GM21390 (cell line): ENCODE measurements around the gene MAP2K4.

ENCODE experiments used
- ATAC-seq: cut with Tn5 transposase; IDR thresholded peaks from one replicate; pipeline ENCODE4 v1.9.1; 2021; ENCODE audit not compliant: unreplicated experiment

The MAP2K4 gene

GRCh38 chr17:12085076-12085949 lies 64.6 kb downstream of the MAP2K4 start:
- ATAC-seq = no peak

- no peak for ATAC-seq
Observed at GRCh38 chr17:12088035-12088434, 67.4 kb downstream of the MAP2K4 start.

GRCh38 chr17:12089809-12090384 lies 69.2 kb downstream of the MAP2K4 start:
- ATAC-seq = no peak

- ATAC-seq = no peak
Observed at GRCh38 chr17:12094336-12094735, 73.7 kb downstream of the MAP2K4 start.

- no peak for ATAC-seq
Observed at GRCh38 chr17:12095522-12095921, 74.8 kb downstream of the MAP2K4 start.

- no peak for ATAC-seq
Observed at GRCh38 chr17:12097326-12097725, 76.6 kb downstream of the MAP2K4 start.

- peak; percentile 94 for ATAC-seq
Observed at GRCh38 chr17:12098568-12098967, 77.9 kb downstream of the MAP2K4 start.

- ATAC-seq = no peak
Observed at GRCh38 chr17:12099412-12099811, 78.7 kb downstream of the MAP2K4 start.

GRCh38 chr17:12104831-12105230 lies 84.2 kb downstream of the MAP2K4 start:
- no peak for ATAC-seq

GRCh38 chr17:12107905-12108304 lies 87.2 kb downstream of the MAP2K4 start:
- no peak for ATAC-seq

GRCh38 chr17:12110906-12111305 lies 90.2 kb downstream of the MAP2K4 start:
- no peak for ATAC-seq

GRCh38 chr17:12113156-12113555 lies 92.5 kb downstream of the MAP2K4 start:
- ATAC-seq = no peak

- ATAC-seq = no peak
Observed at GRCh38 chr17:12114686-12115418, 94.2 kb downstream of the MAP2K4 start.

GRCh38 chr17:12116143-12116542 lies 95.5 kb downstream of the MAP2K4 start:
- ATAC-seq = no peak

GRCh38 chr17:12118617-12119016 lies 97.9 kb downstream of the MAP2K4 start:
- ATAC-seq = no peak

GRCh38 chr17:12122075-12122474 lies 101.4 kb downstream of the MAP2K4 start:
- no peak for ATAC-seq

- no peak for ATAC-seq
Observed at GRCh38 chr17:12127177-12127576, 106.5 kb downstream of the MAP2K4 start.

GRCh38 chr17:12127667-12128066 lies 107.0 kb downstream of the MAP2K4 start:
- ATAC-seq = no peak

GRCh38 chr17:12128946-12129345 lies 108.3 kb downstream of the MAP2K4 start:
- no peak for ATAC-seq

GRCh38 chr17:12133183-12133582 lies 112.5 kb downstream of the MAP2K4 start:
- ATAC-seq = no peak

- no peak for ATAC-seq
Observed at GRCh38 chr17:12134101-12134500, 113.4 kb downstream of the MAP2K4 start.

- ATAC-seq = no peak
Observed at GRCh38 chr17:12134587-12134986, 113.9 kb downstream of the MAP2K4 start.
